GM18526 (cell line): ENCODE data around the gene TTC21B.

ENCODE experiments used
- POLR2A ChIP-seq: IDR thresholded peaks from 3 replicates; pipeline ENCODE4 v1.6.1; 2011; ENCODE audit not compliant: insufficient read length; ENCODE audit errors: extremely low read depth

Gene TTC21B

DNA sequence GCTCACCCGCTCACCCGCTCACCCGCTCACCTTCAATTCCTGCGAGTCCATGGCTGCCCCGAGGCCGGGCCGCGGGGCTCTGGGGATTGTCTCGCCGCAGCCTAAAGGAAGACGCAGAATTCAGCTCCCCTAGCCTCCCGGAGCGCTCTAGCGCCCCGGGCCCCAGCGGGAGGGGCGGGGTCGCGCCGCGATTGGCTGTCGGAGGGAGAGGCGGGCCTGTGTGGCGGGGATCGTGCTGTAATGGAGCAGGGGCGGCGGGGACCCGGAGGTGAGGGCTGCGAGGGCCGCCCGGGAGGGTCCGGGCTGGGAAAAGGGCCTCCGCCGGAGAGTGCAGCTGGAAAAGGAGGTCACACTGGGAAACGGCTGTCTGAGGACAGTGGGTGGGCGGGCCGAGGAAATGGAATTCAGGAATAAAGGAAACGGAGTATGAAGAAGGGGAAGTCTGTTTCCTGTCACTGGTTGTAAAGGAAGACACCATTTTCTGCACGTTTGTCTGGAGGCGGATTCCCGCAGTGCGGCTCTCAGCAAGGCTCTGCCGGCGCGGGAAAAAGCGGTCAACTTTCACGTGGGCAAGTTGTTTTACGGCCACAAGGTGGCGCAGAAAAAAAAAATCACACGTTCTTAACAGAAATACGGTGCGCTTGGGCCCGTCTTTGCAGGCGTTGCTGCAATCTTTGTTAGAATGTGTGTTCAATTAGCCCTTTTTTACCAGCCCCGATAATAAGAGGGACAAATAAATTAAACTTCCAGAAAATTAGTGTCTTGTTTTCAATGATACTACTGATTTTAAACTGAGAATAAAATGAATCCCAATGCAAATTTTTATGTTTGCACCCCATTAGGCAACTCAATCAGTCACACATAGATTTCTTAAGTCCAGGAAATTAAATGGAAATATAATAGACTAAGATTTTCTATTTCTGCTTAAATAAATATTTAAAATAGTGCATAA lies at the start of gene TTC21B:
TSS of gene TTC21B (minus strand) at position 122 of the 952 bp plus-strand sequence. CDS start at position 51, 71 bp downstream.
- TF ChIP-seq POLR2A = peak; percentile 68

DNA sequence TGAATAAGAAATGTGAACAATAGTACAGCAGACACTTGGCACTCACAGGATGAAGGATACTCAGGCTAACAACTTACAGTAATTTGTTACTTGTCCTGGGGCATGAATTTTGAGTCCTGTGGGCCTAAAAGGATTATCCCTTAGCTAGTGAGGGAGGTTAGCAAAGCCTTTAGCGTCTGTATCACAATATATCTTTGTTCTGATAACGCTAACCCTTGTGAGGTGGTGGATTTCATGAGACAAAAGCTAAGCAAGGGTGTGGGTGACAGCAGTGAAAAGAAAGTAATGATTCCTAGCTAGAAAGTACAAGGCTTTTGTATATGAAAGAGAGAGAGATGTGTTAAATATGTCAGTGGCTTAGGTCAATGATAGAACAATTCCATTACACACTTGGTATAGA lies 46.8 kb upstream of the TTC21B start:
- TF ChIP-seq POLR2A = no peak

DNA sequence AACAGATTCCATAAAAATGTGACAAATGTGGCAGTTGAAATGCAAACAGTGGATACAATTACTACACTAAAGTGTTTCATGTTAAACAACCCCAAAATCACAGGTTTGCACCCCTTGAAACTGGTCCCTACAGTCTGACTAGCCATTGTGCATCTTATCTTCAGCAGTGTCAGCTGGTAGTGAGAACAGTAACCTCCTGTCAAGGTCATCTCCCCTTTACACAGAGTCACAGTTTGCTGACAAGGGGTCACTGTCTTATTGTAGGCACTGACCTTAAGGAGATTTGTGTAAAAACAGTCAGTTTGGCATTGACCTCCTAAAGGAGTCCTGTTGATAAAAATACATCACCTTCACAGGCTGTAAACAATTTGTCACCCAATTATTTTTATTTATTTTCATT lies 37.3 kb upstream of the TTC21B start:
- no peak for TF ChIP-seq POLR2A

DNA sequence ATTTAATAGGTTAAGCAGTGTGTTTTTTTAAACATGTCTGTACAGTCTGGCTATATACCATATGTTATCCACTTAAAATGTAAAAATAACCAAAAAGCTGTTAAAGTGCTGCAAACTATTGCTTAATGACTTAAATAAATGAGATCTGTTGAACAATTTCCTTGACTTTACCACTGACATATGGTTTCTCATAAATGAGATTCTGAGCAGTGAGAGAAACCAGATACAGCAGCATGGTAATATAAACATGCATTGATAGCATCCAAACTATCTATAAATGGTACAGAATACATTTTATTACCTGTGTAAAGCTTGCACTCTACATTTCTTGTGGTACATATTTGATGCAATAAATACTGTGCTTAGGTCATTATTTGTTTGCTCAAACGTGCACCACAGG lies 36.3 kb upstream of the TTC21B start:
- no peak for TF ChIP-seq POLR2A

DNA sequence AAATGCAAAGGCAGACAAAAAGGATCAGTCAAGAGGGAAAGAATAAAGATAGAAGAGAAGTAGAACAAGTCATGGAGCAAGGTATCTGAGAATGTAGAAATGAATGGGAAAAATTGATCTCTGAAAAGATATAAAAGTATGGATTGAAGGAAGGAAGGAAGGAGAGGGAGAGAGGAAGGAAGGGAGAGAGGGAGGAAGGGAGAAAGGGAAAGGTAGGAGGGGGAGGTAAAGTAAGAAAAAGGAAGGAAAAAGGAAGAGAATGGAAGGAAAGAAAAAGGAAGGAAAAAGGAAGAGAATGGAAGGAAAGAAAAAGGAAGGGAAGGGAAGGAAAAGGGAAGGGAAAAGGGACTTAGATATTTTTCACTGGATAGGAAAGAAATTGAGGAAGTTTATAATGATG lies 31.5 kb upstream of the TTC21B start:
- no peak for TF ChIP-seq POLR2A

DNA sequence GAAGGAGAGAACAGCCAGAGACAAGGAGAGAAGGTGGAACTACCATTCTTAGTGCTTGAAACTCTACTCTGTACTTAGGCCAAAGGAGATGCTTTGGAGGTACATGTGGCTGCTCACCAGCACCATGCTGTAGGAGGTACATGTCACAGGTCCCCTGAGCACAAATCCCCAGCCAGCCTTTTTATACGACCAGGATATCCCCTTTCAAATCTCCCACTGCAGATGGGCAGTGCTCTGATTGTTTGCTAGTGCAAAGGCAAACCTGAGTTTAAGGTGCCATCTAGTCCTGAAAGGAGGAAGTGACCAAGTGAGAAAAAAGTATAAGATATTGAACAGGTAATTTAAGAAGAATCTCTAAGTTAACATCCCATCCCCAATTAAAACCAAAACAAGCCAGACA lies 17.1 kb upstream of the TTC21B start:
- no peak for TF ChIP-seq POLR2A

DNA sequence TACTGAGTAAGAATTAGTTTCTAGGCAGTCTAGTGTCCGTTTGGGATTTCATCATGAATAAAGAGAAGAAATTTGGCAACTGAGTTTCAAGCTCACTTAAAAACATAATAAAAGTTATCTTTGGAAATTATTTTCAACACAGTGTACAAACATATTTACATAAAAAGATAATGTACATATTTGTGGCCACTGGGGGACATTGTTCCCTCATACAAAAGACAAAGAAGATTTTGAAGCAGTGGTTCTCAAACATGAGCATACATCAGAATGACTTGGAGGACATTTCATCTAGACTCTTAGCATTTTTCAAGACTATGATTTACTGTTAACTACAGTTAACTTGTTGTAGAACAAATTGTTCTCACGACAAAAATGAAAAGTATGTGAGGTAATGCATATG lies 15.7 kb upstream of the TTC21B start:
- no peak for TF ChIP-seq POLR2A

DNA sequence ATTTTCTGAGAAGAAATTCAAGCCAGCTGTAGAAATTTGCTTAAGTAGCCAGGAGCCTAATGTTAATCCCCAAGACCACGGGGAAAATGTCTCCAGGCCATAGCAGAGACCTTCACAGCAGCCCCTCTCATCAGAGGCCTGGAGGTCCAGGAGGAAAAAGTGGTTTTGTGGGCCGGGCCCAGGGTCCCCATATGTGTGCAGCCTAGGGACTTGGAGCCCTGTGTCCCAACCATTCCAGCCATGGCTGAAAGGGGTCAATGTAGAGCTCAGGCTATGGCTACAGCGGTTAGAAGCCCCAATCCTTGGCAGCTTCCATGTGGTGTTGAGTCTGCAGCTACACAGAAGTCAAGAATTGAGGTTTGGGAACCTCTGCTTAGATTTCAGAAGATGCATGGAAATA lies 14.2 kb upstream of the TTC21B start:
- TF ChIP-seq POLR2A = no peak

DNA sequence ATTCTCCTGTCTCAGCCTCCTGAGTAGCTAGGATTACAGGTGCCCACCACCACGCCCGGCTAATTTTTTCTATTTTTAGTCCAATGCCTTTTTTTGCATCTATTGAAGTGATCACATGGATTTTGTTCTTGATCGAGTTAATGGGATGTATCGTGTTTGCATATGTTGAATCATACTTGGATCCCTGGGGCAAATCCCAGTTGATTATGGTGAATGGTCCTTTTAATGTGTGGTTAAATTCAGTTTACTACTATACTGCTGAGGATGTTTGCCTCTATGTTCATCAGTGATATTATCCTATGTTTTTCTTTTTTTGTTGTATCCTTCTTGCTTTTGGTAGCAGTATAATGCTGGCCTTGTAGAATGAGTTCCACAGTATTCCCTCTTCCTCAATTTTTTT lies 8.2 kb upstream of the TTC21B start:
- TF ChIP-seq POLR2A = no peak

DNA sequence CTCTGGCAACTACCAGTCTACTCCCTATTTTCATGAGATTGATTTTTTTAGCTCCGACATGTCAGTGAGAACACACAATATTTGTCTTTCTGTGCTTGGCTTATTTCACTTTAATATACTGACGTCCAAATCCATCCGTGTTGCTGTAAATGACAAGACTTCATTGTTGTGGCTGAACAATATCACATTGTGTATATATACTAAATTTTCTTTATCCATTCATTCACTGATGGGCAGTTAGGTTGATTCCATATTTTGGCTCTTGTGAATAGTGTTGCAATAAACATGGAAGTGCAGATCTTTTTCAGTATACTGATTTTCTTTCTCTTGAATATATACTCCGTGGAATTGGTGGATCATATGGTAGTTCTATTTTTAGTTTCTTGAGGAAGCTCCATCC lies 5.8 kb upstream of the TTC21B start:
- TF ChIP-seq POLR2A = no peak

DNA sequence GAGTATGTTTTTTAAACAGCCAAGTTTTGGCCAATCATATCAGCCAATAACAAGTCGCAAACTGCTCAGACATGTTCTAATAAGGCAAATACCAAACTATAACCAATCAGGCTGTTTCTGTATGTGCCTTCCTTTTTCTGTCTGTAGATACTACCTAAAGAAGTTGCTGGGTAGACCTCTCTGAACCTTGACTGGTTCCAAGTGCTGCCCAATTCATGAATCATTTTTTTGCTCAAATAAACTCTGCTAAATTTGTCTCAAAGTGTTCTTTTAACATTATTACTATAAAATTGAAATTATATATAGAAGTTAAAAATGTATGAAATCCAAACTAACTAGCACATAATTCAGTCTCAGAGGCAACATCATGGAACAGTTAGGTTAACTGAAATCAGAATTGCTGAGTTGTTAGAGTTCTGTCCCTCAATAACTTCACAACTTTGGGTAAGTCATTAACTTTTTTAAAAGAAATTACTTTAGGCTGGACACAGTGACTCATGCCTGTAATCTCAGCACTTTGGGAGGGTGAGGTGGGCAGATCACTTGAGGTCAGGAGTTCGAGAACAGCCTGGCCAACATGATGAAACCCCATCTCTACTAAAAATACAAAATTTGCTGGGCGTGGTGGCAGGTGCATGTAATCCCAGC lies 4.9 kb upstream of the TTC21B start:
- TF ChIP-seq POLR2A = no peak

DNA sequence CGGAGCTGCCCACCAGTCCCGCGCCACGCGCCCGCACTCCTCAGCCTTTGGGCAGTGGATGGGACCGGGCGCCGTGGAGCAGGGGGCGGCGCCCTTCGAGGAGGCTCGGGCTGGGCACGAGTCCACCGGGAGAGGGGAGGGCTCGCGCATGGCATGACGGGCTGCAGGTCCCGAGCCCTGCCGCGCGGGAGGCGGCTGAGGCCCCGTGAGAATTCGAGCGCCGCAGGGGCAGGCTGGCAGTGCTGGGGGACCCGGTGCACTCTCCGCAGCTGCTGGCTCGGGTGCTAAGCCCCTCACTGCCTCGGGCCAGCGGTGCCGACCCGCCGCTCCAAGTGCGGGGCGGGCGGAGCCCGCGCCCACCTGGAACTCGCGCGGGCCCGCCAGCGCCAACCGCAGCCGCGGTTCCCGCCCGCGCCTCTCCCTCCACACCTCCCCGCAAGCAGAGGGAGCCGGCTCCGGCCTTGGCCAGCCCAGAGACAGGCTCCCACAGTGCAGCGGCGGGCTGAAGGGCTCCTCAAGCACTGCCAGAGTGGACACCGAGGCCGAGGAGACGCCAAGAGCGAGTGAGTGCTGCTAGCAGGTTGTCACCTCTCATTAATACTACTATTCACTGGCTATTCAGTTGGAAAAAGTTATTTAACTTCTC lies 3.6 kb upstream of the TTC21B start:
- TF ChIP-seq POLR2A = no peak

DNA sequence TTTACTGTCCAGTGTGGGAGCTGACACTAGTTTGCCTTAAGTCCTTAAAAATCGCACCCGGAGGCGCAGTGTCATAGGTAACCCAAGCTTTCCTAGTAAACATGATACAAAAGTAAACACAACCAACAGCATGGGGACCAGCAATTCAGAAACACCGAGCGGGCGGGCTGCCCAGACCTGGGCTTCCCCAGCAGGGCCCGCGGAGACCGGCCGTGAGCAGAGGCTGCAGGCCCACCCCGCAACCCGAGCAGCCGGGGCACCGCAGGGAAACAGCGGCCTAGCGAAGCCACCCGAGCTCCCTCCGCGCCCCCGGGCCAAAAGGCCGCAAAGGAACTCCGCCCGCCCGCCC lies 296 bp downstream of the TTC21B start:
- no peak for TF ChIP-seq POLR2A

DNA sequence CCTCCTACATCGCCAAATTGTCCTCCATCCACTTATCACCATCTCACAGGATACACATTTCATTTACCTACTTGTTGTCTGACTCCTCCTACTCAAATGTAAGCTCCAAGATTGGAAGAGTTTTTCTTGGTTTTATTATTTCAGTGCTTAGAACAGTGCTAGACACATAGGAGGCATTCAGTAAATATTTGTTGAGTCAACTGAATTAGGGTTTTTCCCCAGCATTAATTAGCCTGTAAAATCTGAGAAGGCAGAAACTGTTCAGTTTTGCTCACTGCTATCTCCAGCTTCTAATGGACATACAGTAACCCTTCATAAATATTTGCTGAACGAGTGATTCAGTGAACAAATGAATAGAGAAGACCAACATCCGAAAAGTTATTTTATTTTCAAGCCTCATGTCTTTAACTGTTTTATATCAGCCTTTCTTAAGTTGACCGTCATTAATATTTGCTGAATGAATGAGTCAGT lies 800 bp downstream of the TTC21B start:
- no peak for TF ChIP-seq POLR2A

DNA sequence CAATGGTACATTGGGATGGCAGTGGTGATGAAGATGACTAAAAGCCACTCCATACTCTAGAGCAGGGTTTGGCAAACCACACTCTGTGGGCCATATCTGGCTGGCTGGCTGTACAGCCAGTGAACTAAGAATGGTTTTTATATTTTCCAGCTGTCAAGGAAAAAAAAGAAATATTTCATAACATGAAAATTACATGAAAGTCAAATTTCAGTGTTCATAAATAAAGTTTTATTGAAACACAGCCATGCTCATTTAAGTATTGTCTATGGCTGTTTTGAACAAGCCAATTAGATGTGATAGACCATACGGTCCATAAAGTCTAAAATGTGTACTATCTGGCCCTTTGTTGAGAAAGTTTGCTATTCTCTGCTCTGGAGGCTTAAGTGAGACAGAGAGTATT lies 1.5 kb downstream of the TTC21B start:
- no peak for TF ChIP-seq POLR2A

DNA sequence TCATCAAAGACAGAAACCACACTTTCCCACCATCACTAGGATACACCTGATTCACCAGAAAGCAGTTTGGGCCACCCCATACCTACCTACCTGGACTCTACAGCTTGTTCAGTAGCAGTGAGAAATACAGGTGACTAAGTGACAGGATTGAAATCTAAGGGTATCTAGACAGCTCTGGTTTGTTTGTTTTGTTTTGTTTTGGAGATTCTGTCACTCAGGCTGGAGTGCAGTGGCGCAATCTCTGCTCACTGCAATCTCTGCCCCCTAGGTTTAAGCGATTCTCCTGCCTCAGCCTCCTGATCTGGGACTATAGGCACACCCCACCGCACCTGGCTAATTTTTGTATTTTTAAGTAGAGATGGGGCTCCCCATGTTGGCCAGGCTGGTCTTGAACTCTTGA lies 3.1 kb downstream of the TTC21B start:
- no peak for TF ChIP-seq POLR2A
